Hematopoietic multipotent progenitor cell treated with erythropoietin and hydrocortisone succinate and interleukin-3 and kit ligand, for 8 days (in vitro differentiated cells): ENCODE measurements around the gene FAM177B.

ENCODE experiments used
- DNase-seq: peaks from one replicate; pipeline ENCODE4 v3.0.0-alpha.2; 2015

The FAM177B gene

GRCh38 chr1:222788402-222789156 is 51.6 kb downstream of the FAM177B start:
- no peak for DNase-seq

GRCh38 chr1:222790115-222790514 is 53.1 kb downstream of the FAM177B start:
- no peak for DNase-seq

- no peak for DNase-seq
Observed at GRCh38 chr1:222790520-222790919, 53.5 kb downstream of the FAM177B start.

- DNase-seq, result no peak
Observed at GRCh38 chr1:222791006-222791710, 54.2 kb downstream of the FAM177B start.

- no peak for DNase-seq
Observed at GRCh38 chr1:222792744-222793143, 55.7 kb downstream of the FAM177B start.

- DNase-seq, result no peak
Observed at GRCh38 chr1:222794656-222795474, 57.9 kb downstream of the FAM177B start.

- DNase-seq, result no peak
Observed at GRCh38 chr1:222798116-222798515, 61.1 kb downstream of the FAM177B start.

GRCh38 chr1:222798975-222799374 is 62.0 kb downstream of the FAM177B start:
- no peak for DNase-seq
